Transverse colon (tissue), 4 donors: ENCODE data around the gene ATG2A. TPM values are rescaled to one million over a fixed set of nuclear protein-coding genes. Genes with fewer than 3 reads are reported as not detected.

Source experiments
- DNase-seq: peaks from one replicate; pipeline ENCODE4 v3.0.0-alpha.2; 2019
- H3K27ac ChIP-seq, 4 donors: fragments of 200-600 bp; sonication (generic); 2 replicates each; pipeline ENCODE4 v1.5.1; 2016 to 2018; ENCODE audit warnings: inconsistent platforms in 4 of 4
- H3K27me3 ChIP-seq: fragments of 200-600 bp; sonication (generic); 2 replicates; pipeline ENCODE4 v1.5.1; 2017; ENCODE audit warnings: inconsistent platforms
- H3K36me3 ChIP-seq, 4 donors: fragments of 200-600 bp; sonication (generic); 2 replicates each; pipeline ENCODE4 v1.5.1; 2017 to 2019; ENCODE audit warnings: inconsistent platforms in 4 of 4
- H3K4me1 ChIP-seq, 4 donors: fragments of 200-600 bp; sonication (generic); 2 replicates each; pipeline ENCODE4 v1.5.1; 2017 to 2020; ENCODE audit warnings: inconsistent platforms in 4 of 4
- H3K4me3 ChIP-seq, 4 donors: fragments of 200-600 bp; sonication (generic); 1 replicate in 1 of 4; 2 replicates in 3 of 4; pipeline versions ENCODE4 v1.5.1 to v1.6.1; 2017 to 2019; ENCODE audit warnings: inconsistent platforms in 4 of 4
- H3K9me3 ChIP-seq, 2 donors: fragments of 200-600 bp; sonication (generic); 2 replicates each; pipeline ENCODE4 v1.5.1; 2017 to 2019; ENCODE audit warnings: inconsistent platforms in 2 of 2
- EP300 ChIP-seq: sonication (generic); formaldehyde crosslinking; IDR thresholded peaks from one replicate; pipeline ENCODE4 v1.6.1; 2017; ENCODE audit warnings: antibody characterized with exemption, low read depth
- POLR2A ChIP-seq: fragments of 450-650 bp; IDR thresholded peaks from one replicate; pipeline ENCODE4 v1.6.1; 2016; ENCODE audit warnings: antibody characterized with exemption, mild to moderate bottlenecking, moderate library complexity
- POLR2AphosphoS5 ChIP-seq, 3 donors: sonication (generic); formaldehyde crosslinking; IDR thresholded peaks; one replicate each; pipeline ENCODE4 v1.6.1; 2016; ENCODE audit warnings: antibody characterized with exemption in 3 of 3
- WGBS, 2 donors: methylation state at CpG; one replicate each; pipeline ENCODE4 v1.1.5; 2018; ENCODE audit warnings: low coverage in 1 of 2; 5-methylcytosine and 5-hydroxymethylcytosine counted together
- in situ Hi-C, 4 donors: fragments of 200-750 bp; cut with MboI; loops; one replicate each; pipeline versions ENCODE4 v1.15.0 to v1.15.1; 2017; ENCODE audit warnings: low sequenced_read_pairs in 3 of 4, low pct_ligation_motif_present in 1 of 4, low pct_unique_long_range_greater_than_20kb in 1 of 4
- intact Hi-C: fragments of 100-400 bp; cut with DNase I; formaldehyde crosslinking; loops from one replicate; pipeline ENCODE4 v1.15.1; 2023; ENCODE audit warnings: low total_unique reads
- total RNA-seq, 4 donors: library from RNA; depleted of rRNA; stranded (reverse); fragments of >200 nt; gene quantifications; one replicate each; pipeline ENCODE4 v1.1.0, GENCODE V29; 2016
- TF ChIP-seq, protein P1 (sequence below), 5 experiments: fragments of 200-600 bp in 3 of 5; fragments of 450-650 bp in 2 of 5; sonication (generic) in 3 of 5; IDR thresholded peaks; 1 replicate in 2 of 5; 2 replicates in 3 of 5; pipeline ENCODE4 v1.5.1; 2016 to 2017; ENCODE audit warnings: antibody characterized with exemption in 5 of 5, inconsistent platforms in 3 of 5, mild to moderate bottlenecking in 2 of 5, moderate library complexity in 1 of 5

The ATG2A gene
- total RNA-seq, 4 donors from 2014 or later = 30.1 to 82.3 (median 46.4) TPM

DNA sequence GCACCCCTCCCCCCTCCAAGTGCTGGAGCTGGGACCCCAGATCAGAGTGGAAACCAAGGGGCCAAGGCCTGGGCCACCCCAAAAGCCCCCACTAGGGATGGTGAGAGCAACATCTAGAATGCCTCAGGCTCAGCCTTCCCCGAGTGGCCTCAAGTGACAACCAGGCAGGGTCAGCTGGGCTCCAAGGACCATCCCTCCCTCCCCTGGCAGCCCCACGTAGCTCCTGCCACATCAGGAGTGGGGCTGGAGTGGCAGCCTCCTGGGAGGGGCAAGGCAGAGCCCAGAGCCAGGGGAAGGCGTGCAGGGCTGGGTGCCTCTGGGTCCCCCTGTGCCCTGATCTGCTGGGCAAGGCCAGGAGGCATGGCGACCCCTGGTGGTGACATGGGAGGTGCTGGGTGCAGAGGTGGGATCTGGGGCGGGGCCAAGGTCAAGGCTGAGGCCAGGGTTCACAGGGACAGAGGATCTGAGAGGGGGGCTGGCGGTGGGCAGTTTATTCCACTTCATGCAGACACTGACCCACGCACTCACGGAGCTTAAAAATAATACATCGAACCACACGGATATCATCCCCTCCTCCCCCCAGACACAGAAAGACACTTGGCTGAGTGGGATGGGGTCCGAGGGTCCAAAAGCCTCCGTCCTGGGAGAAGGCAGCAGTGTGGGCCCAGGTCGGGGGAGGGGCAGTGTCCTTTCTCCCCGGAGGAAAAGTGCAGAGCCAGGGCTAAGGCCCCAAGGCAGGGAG is 22.8 kb downstream of the ATG2A start:
- Histone ChIP-seq H3K27ac (peak overlapping the region; percentile 88 to 96 (median 94)), H3K4me3 (peak overlapping the region in 3 of 4 donors; percentile 1 to 66 (median 54)), H3K9me3 (no peaks in the 10 kb centered on the region), H3K36me3 (peaks cover 0 to 18% (median 2%) of the 10 kb centered on the region in 4 donors), H3K27me3 (no peaks in the 10 kb centered on the region), H3K4me1 (peaks cover 11 to 16% (median 11%) of the 10 kb centered on the region in 4 donors)
- 23% methylated on average over 13 of the region's 14 CpGs; no CpG with 5 or more reads in 1 of the 2 donors for WGBS, 2 donors
- intact Hi-C loops = no loop called here
- in situ Hi-C loops = loop anchor here in 3 of 4 donors (5.0 to 10.0 kb wide), 2 partner anchors 47 to 49 kb away; partner anchors contain the start of gene CDC42BPG (in 1 of the 3)
- peak; percentile 95 for DNase-seq
- TF ChIP-seq POLR2AphosphoS5 (IDR thresholded peaks at IDR 0.05) (peak in 2 of 3 donors; percentile 76 to 80), EP300 (no peak)
- TF ChIP-seq, protein P1, sequence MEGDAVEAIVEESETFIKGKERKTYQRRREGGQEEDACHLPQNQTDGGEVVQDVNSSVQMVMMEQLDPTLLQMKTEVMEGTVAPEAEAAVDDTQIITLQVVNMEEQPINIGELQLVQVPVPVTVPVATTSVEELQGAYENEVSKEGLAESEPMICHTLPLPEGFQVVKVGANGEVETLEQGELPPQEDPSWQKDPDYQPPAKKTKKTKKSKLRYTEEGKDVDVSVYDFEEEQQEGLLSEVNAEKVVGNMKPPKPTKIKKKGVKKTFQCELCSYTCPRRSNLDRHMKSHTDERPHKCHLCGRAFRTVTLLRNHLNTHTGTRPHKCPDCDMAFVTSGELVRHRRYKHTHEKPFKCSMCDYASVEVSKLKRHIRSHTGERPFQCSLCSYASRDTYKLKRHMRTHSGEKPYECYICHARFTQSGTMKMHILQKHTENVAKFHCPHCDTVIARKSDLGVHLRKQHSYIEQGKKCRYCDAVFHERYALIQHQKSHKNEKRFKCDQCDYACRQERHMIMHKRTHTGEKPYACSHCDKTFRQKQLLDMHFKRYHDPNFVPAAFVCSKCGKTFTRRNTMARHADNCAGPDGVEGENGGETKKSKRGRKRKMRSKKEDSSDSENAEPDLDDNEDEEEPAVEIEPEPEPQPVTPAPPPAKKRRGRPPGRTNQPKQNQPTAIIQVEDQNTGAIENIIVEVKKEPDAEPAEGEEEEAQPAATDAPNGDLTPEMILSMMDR (IDR thresholded peaks at IDR 0.05) = peak; percentile 88 to 99 (median 92)

DNA sequence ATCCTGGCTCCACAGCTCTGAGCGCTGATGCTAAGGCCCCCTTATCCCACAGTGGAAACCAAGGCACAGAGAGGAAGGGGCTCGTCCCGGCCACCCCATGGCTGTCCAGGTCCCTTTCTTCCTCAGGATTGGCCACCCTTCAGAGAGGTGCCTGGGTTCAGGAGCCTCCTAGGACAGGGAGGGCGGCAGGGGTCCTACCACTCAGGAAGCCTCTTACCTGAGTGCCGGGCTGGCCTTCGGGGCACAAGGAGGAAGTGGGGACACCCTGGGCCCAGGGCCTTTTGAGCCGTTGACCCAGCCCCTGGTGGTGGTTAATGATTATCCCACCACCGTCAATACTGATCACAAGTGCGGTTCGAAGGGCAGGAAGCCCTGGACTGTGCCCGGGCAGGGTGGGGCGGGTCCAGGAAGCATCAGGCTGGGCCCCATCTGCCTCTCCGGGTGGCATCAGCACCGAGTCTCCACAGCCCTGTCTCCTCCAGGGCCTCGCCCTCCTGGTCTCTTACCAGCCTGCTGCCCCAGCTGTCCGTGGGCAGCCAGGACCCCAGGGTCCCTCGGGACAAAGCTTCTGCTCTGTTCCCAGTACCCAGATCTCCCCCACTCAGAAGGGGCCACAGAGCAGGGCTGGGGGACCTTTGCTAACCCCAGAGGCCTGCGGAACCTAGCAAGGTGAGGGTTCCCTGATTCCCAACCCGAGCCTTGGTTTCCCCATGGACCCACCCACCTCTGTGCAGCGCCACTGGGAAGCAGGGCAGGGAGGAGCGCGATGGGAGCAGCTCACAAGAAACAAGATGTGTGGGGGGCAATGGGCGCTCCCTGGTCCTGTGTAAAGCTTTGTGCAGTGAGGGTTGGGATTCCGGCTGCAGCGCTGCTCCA is 23.6 kb downstream of the ATG2A start:
- 43% methylated on average over 22 of the region's 25 CpGs; no CpG with 5 or more reads in 1 of the 2 donors for WGBS, 2 donors
- peak; percentile 94 for DNase-seq
- intact Hi-C loops = no loop called here
- H3K4me3 ChIP-seq = peak overlapping the region; percentile 21 to 72 (median 60)
- no peaks in the 10 kb centered on the region for H3K9me3 ChIP-seq
- in situ Hi-C loops = loop anchor here in 3 of 4 donors (5.0 to 10.0 kb wide), 2 partner anchors 46 to 49 kb away; partner anchors contain the start of gene CDC42BPG (in 1 of the 3)
- peaks cover 11 to 22% (median 16%) of the 10 kb centered on the region in 4 donors for H3K4me1 ChIP-seq
- no peaks in the 10 kb centered on the region for H3K27me3 ChIP-seq
- H3K27ac ChIP-seq = peak overlapping the region; percentile 88 to 96 (median 94)
- H3K36me3 ChIP-seq = peaks cover 0 to 14% (median 2%) of the 10 kb centered on the region in 4 donors
- TF ChIP-seq POLR2AphosphoS5 (IDR thresholded peaks at IDR 0.05) = peak; percentile 90 to 98 (median 98)
- peak; percentile 79 for TF ChIP-seq EP300
- TF ChIP-seq POLR2A = peak; percentile 99
- TF ChIP-seq, protein P1 (IDR thresholded peaks at IDR 0.05) = peak in 3 of 5 experiments; percentile 20 to 82 (median 65)

DNA sequence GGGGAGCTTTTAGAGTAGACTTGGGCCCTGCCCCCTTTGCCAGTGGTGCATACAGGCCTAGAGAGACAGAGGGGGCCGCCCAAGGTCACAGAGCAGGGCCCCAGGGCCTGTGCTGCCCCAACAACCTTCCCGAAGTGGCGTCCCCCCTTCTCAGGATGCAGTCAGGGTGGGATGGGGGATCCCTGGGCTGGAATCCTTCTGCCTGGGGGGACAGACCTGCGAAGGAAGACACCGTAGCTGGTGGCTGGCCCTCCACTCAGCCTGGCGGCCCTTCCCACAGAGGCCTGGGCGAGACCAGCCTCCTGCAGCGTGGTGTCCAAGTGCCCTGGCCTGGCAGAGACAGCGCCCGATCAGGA is 24.2 kb downstream of the ATG2A start:
- in situ Hi-C loops = loop anchor here in 3 of 4 donors (5.0 to 10.0 kb wide), 2 partner anchors 46 to 48 kb away; partner anchors contain the start of gene CDC42BPG (in 1 of the 3)
- H3K4me3 ChIP-seq = peak overlapping the region; percentile 21 to 72 (median 60)
- no peak for TF ChIP-seq EP300
- TF ChIP-seq POLR2A = no peak
- TF ChIP-seq, protein P1 (IDR thresholded peaks at IDR 0.05) = no peak
- TF ChIP-seq POLR2AphosphoS5 (IDR thresholded peaks at IDR 0.05) = no peak
- no peaks in the 10 kb centered on the region for H3K9me3 ChIP-seq
- H3K4me1 ChIP-seq = peaks cover 16 to 27% (median 21%) of the 10 kb centered on the region in 4 donors
- intact Hi-C loops = no loop called here
- no peaks in the 10 kb centered on the region for H3K27me3 ChIP-seq
- peaks cover 0 to 8% (median 2%) of the 10 kb centered on the region in 4 donors for H3K36me3 ChIP-seq
- peak overlapping the region; percentile 88 to 96 (median 94) for H3K27ac ChIP-seq
- DNase-seq = no peak
- 55% methylated on average over 8 of the region's 10 CpGs; no CpG with 5 or more reads in 1 of the 2 donors for WGBS, 2 donors
